ENCODE measurements around the gene GLOD4. TPM values are rescaled to one million over a fixed set of nuclear protein-coding genes. Genes with fewer than 3 reads are reported as not detected.
"Not testable (repeated sequence)": the region's sequence is repeated elsewhere in the genome, so short reads cannot be mapped to it uniquely, and the experiment has no call there.

Gene GLOD4
- total RNA-seq, 3 donors from 2014 or later = 47.5 to 61.1 (median 59.9) TPM

DNA sequence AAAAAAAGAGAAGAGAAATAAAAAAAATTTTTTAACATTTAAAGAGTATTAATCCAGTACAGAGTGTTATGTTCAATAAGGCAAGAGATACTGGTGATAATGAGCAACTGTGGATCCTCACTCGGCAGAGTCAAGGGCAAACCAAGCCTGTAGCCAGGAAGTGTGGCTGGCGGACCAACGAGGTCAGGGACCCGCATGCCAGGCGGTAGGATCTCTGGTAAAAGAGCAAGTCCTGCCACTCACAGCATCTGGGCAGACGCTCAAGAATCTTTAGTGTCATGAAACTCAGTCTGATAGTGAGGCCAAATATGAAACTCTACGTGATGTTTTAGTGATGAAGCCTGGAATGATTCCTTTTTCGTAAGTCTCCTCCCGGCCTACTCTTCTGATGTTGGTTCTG is 21.7 kb downstream of the GLOD4 start:
- intact Hi-C loops (cut with DNase I; ENCODE audit: low total_unique reads) = no loop called here
- TF ChIP-seq POLR2AphosphoS5 (IDR thresholded peaks at IDR 0.05) (no peak), POLR2A (IDR thresholded peaks at IDR 0.05) (no peak)
- TF ChIP-seq, protein P1, sequence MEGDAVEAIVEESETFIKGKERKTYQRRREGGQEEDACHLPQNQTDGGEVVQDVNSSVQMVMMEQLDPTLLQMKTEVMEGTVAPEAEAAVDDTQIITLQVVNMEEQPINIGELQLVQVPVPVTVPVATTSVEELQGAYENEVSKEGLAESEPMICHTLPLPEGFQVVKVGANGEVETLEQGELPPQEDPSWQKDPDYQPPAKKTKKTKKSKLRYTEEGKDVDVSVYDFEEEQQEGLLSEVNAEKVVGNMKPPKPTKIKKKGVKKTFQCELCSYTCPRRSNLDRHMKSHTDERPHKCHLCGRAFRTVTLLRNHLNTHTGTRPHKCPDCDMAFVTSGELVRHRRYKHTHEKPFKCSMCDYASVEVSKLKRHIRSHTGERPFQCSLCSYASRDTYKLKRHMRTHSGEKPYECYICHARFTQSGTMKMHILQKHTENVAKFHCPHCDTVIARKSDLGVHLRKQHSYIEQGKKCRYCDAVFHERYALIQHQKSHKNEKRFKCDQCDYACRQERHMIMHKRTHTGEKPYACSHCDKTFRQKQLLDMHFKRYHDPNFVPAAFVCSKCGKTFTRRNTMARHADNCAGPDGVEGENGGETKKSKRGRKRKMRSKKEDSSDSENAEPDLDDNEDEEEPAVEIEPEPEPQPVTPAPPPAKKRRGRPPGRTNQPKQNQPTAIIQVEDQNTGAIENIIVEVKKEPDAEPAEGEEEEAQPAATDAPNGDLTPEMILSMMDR (IDR thresholded peaks at IDR 0.05) = no peak
- H3K36me3 ChIP-seq = peaks cover 6% of the 10 kb centered on the region
- H3K9me3 ChIP-seq = no peaks in the 10 kb centered on the region
- no peak for DNase-seq (ENCODE audit: low spot score in 2 of 2)
- no peaks in the 10 kb centered on the region for H3K4me1 ChIP-seq
- no peak overlapping the region for H3K4me3 ChIP-seq
- H3K27ac ChIP-seq = no peak overlapping the region
- no peaks in the 10 kb centered on the region for H3K27me3 ChIP-seq

DNA sequence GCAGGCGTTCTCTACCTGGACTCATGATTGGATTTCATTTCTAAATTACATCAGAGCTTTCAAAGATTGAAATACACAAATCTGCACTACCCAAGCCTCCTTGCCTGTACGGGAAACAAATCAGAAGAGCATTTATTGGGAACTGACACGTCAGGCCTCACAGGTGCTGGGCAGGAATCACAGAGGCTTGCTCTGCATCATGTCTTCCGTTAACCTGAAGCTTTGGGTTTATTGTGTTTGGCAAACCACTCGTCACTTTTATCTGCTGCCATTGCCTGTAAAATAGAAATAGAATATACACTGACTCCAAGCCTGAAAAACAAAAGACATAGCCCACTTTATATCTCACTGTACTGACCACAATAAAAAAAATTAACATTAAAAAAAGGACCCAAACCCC is 22.1 kb downstream of the GLOD4 start:
- intact Hi-C loops (cut with DNase I; ENCODE audit: low total_unique reads) = no loop called here
- peaks cover 6% of the 10 kb centered on the region for H3K36me3 ChIP-seq
- TF ChIP-seq POLR2AphosphoS5 (IDR thresholded peaks at IDR 0.05) = no peak
- no peak for TF ChIP-seq POLR2A (IDR thresholded peaks at IDR 0.05)
- TF ChIP-seq, protein P1 (IDR thresholded peaks at IDR 0.05) = no peak
- no peaks in the 10 kb centered on the region for H3K9me3 ChIP-seq
- H3K4me1 ChIP-seq = no peaks in the 10 kb centered on the region
- no peak for DNase-seq (ENCODE audit: low spot score in 2 of 2)
- no peak overlapping the region for H3K27ac ChIP-seq
- no peaks in the 10 kb centered on the region for H3K27me3 ChIP-seq
- H3K4me3 ChIP-seq = no peak overlapping the region

DNA sequence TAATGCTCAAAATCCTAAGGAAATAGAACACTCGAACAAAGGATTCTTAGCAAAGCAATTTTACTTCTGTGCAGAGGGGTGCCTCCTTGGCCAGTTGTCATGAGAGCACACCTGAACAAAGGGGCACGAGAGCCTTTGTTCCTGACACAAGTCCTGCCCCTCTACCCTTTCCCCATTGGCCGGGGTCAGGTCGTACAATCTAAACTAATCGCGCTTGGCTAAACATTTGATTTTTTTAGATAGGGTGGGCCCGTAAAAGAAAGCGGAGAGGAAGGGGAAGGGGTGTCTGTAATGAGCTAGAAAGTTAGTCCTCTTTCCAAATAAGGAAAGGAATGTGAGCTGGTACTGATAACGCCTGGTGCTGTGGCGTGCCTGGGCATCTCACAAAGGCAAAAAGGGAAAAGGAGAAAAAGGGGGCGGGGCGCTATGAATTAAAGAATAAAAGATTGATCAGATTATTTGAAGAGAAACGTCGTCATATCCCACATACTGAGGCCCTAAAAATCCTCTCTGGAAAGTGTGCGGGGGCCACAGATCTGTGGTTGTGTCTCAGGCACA is 26.0 kb downstream of the GLOD4 start:
- H3K27me3 ChIP-seq; H3K4me1 ChIP-seq; H3K4me3 ChIP-seq; intact Hi-C loops (cut with DNase I; ENCODE audit: low total_unique reads); H3K27ac ChIP-seq; DNase-seq (ENCODE audit: low spot score in 2 of 2); H3K9me3 ChIP-seq; H3K36me3 ChIP-seq: not testable (repeated sequence)

DNA sequence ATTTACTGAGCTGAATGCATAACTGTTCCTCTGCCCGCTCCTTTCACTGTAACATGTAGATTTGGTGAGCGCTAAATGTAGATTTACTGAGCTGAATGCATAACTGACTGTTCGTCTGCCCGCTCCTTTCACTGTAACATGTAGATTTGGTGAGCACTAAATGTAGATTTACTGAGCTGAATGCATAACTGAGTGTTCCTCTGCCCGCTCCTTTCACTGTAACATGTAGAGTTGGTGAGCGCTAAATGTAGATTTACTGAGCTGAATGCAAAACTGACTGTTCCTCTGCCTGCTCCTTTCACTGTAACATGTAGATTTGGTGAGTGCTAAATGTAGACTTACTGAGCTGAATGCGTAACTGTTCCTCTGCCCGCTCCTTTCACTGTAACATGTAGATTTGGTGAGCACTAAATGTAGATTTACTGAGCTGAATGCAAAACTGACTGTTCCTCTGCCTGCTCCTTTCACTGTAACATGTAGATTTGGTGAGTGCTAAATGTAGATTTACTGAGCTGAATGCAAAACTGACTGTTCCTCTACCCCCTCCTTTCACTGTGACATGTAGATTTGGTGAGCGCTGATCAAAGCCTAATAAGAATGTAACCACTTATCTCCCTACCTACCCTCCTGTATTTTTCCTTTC is 26.6 kb downstream of the GLOD4 start:
- DNase-seq (ENCODE audit: low spot score in 2 of 2); intact Hi-C loops (cut with DNase I; ENCODE audit: low total_unique reads); H3K27ac ChIP-seq; H3K27me3 ChIP-seq; H3K4me1 ChIP-seq; H3K9me3 ChIP-seq; H3K4me3 ChIP-seq; H3K36me3 ChIP-seq: not testable (repeated sequence)

DNA sequence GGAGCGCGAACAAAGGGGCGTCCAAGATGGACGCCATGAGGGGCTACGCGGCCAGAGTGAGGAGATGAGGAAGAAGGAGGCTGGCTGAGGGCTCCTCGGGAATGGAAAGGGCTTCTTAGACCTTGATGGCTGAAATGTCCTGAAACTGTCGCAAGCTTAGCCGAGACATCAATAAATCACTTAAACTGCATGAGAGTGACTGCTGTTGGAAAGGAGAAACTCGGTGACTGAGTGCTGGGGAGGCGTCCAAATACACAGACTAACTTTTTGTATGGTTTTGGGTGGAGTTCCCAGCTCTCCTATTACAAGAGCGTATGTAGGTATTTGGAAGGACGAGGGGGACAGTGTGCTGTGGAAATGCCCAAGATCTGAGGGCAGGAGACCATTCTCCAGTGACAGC is 28.7 kb downstream of the GLOD4 start:
- intact Hi-C loops (cut with DNase I; ENCODE audit: low total_unique reads) = no loop called here
- no peak overlapping the region for H3K27ac ChIP-seq
- H3K9me3 ChIP-seq = no peaks in the 10 kb centered on the region
- no peak overlapping the region for H3K4me3 ChIP-seq
- TF ChIP-seq POLR2AphosphoS5 (IDR thresholded peaks at IDR 0.05) = no peak
- TF ChIP-seq, protein P1 (IDR thresholded peaks at IDR 0.05) = no peak
- TF ChIP-seq POLR2A (IDR thresholded peaks at IDR 0.05) = no peak
- no peaks in the 10 kb centered on the region for H3K36me3 ChIP-seq
- DNase-seq (ENCODE audit: low spot score in 2 of 2) = no peak
- H3K27me3 ChIP-seq = no peaks in the 10 kb centered on the region
- peaks cover 0 to 11% of the 10 kb centered on the region in 2 donors for H3K4me1 ChIP-seq

DNA sequence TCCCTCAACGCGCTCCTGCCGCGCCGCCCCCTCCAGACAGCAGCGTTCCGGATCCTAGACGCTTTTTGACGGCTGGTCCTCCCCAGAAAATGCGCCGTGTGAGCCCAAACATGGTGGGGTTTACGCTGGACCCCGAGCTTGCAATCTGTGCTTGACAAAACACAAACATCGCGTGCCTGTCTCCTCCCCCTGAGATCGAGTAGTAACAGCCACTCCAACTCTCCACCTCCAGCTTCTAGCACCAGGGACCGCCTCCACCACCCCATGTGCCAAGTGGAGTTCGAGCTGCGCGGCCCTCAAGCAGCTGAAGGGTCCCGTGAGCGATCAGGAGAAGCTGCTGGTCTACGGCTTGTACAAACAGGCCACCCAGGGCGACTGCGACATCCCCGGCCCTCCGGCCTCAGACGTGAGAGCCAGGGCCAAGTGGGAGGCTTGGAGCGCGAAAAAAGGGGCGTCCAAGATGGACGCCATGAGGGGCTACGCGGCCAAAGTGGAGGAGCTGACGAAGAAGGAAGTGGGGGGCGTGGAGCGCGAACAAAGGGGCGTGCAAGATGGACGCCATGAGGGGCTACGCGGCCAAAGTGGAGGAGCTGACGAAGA is 29.4 kb downstream of the GLOD4 start:
- Histone ChIP-seq H3K4me1 (peaks cover 0 to 11% of the 10 kb centered on the region in 2 donors), H3K27ac (peak overlapping the region; percentile 89 to 92), H3K36me3 (no peaks in the 10 kb centered on the region), H3K27me3 (no peaks in the 10 kb centered on the region), H3K4me3 (peak overlapping the region; percentile 68 to 86 (median 68)), H3K9me3 (no peaks in the 10 kb centered on the region)
- peak; percentile 68 to 73 for DNase-seq (ENCODE audit: low spot score in 2 of 2)
- no peak for TF ChIP-seq POLR2A (IDR thresholded peaks at IDR 0.05)
- no peak for TF ChIP-seq POLR2AphosphoS5 (IDR thresholded peaks at IDR 0.05)
- TF ChIP-seq, protein P1 (IDR thresholded peaks at IDR 0.05) = no peak
- intact Hi-C loops (cut with DNase I; ENCODE audit: low total_unique reads) = no loop called here
